IMR-90 (cell line): ENCODE data around the gene B3GALT6. TPM values are rescaled to one million over a fixed set of nuclear protein-coding genes. Genes with fewer than 3 reads are reported as not detected.

Experiments used
- ATAC-seq: fragments of 200-7000 bp; cut with Tn5 transposase; 2 replicates; pipeline ENCODE4 v1.9.1; 2020; ENCODE audit warnings: low read depth, mild to moderate bottlenecking, moderate library complexity
- BruUV-seq: library from RNA; stranded (reverse); fragments of 400-500 nt; replicated peaks from 2 replicates; lab custom pipeline; 2021; lab: Mats Ljungman, UMichigan
- CTCF ChIA-PET: fragments of 300-600 bp; formaldehyde crosslinking; extraction: SDS; loops from one replicate; lab custom pipeline; 2021; ENCODE audit warnings: antibody characterized with exemption; lab: Yijun Ruan, JAX
- POLR2A ChIA-PET: fragments of 300-600 bp; sonication (Branson Sonifier 250); formaldehyde crosslinking; loops from one replicate; lab custom pipeline; 2022; ENCODE audit warnings: antibody characterized with exemption; ENCODE audit not compliant: unreplicated experiment; lab: Charles Lee
- DNase-seq: peaks from one replicate; pipeline ENCODE4 v3.0.0; 2013
- H2AFZ ChIP-seq: replicated peaks from 2 replicates; pipeline ENCODE3; 2013; ENCODE audit warnings: low read length, mild to moderate bottlenecking; ENCODE audit not compliant: poor library complexity
- H2AK5ac ChIP-seq: 2 replicates; pipeline ENCODE4 v1.6.1; 2013; ENCODE audit warnings: low read depth, low read length, inconsistent platforms
- H2AK9ac ChIP-seq: replicated peaks from 2 replicates; pipeline ENCODE3; 2013; ENCODE audit warnings: mild to moderate bottlenecking, low read depth, low read length, moderate library complexity; ENCODE audit not compliant: poor library complexity
- H2BK120ac ChIP-seq: 2 replicates; pipeline ENCODE4 v1.6.1; 2013; ENCODE audit warnings: low read depth, low read length, inconsistent platforms
- H2BK15ac ChIP-seq: 3 replicates; pipeline ENCODE4 v1.6.1; 2013; ENCODE audit warnings: low read depth, low read length, inconsistent platforms
- H2BK20ac ChIP-seq: 2 replicates; pipeline ENCODE4 v1.6.1; 2013; ENCODE audit warnings: low read depth, mild to moderate bottlenecking, inconsistent platforms, low read length, moderate library complexity
- H2BK5ac ChIP-seq: 2 replicates; pipeline ENCODE4 v1.6.1; 2013; ENCODE audit warnings: mild to moderate bottlenecking, low read depth, low read length, inconsistent platforms; ENCODE audit not compliant: poor library complexity, severe bottlenecking
- H3K14ac ChIP-seq: replicated peaks from 2 replicates; pipeline ENCODE4 v1.6.1; 2013; ENCODE audit warnings: low read depth, low read length, inconsistent platforms
- H3K18ac ChIP-seq: 2 replicates; pipeline ENCODE4 v1.6.1; 2013; ENCODE audit warnings: low read depth, low read length, control low read depth
- H3K23ac ChIP-seq: 2 replicates; pipeline ENCODE4 v1.6.1; 2013; ENCODE audit warnings: low read depth, low read length, inconsistent platforms
- H3K27ac ChIP-seq: 2 replicates; pipeline ENCODE4 v1.5.1; 2013; ENCODE audit warnings: mild to moderate bottlenecking, control low read depth, low read length; ENCODE audit not compliant: insufficient read depth
- H3K27me3 ChIP-seq: 2 replicates; pipeline ENCODE4 v1.6.1; 2013; ENCODE audit warnings: low read length; ENCODE audit not compliant: control insufficient read depth, insufficient read depth
- H3K36me3 ChIP-seq: 2 replicates; pipeline ENCODE4 v1.6.1; 2013; ENCODE audit warnings: low read length, mixed read lengths; ENCODE audit not compliant: control insufficient read depth, insufficient read depth
- H3K4ac ChIP-seq: 2 replicates; pipeline ENCODE4 v1.6.1; 2013; ENCODE audit warnings: low read depth, low read length, inconsistent platforms
- H3K4me1 ChIP-seq: 2 replicates; pipeline ENCODE4 v1.6.1; 2013; ENCODE audit warnings: low read length, mixed read lengths; ENCODE audit not compliant: control insufficient read depth, insufficient read depth
- H3K4me2 ChIP-seq: 2 replicates; pipeline ENCODE4 v1.6.1; 2013; ENCODE audit warnings: low read depth, mild to moderate bottlenecking, control low read depth, low read length, moderate library complexity
- H3K4me3 ChIP-seq: 2 replicates; pipeline ENCODE4 v1.5.1; 2013; ENCODE audit warnings: low read depth, mild to moderate bottlenecking, control low read depth, low read length, moderate library complexity; ENCODE audit not compliant: insufficient read depth
- H3K56ac ChIP-seq: 2 replicates; pipeline ENCODE4 v1.6.1; 2013; ENCODE audit warnings: low read length, inconsistent platforms; ENCODE audit not compliant: insufficient read depth; ENCODE audit errors: extremely low read depth
- H3K79me1 ChIP-seq, 2 experiments: 2 replicates each; pipeline ENCODE4 v1.6.1; 2013; ENCODE audit warnings: low read length in 2 of 2, inconsistent platforms in 1 of 2, low read depth in 1 of 2
- H3K9ac ChIP-seq: 2 replicates; pipeline ENCODE4 v1.6.1; 2013; ENCODE audit warnings: low read depth, low read length, control low read depth
- H3K9me1 ChIP-seq: 2 replicates; pipeline ENCODE4 v1.6.1; 2013; ENCODE audit warnings: low read length, inconsistent platforms; ENCODE audit not compliant: insufficient read depth
- H3K9me3 ChIP-seq: 2 replicates; pipeline ENCODE4 v1.6.1; 2013; ENCODE audit warnings: low read length; ENCODE audit not compliant: control insufficient read depth, insufficient read depth
- H4K20me1 ChIP-seq: 2 replicates; pipeline ENCODE4 v1.6.1; 2013; ENCODE audit warnings: low read length, inconsistent platforms; ENCODE audit not compliant: insufficient read depth
- H4K5ac ChIP-seq: 2 replicates; pipeline ENCODE4 v1.6.1; 2013; ENCODE audit warnings: mild to moderate bottlenecking, low read depth, low read length, control low read depth
- H4K8ac ChIP-seq, 2 experiments: 2 replicates each; pipeline ENCODE4 v1.6.1; 2013; ENCODE audit warnings: low read depth in 2 of 2, low read length in 2 of 2, control low read depth in 1 of 2, inconsistent platforms in 1 of 2
- H4K91ac ChIP-seq: 2 replicates; pipeline ENCODE4 v1.6.1; 2013; ENCODE audit warnings: low read depth, low read length, inconsistent platforms; ENCODE audit not compliant: insufficient read depth
- CEBPB ChIP-seq: IDR thresholded peaks from 2 replicates; pipeline ENCODE4 v1.6.1; 2012; ENCODE audit warnings: low read depth, low read length, improper control_type of control experiment
- CHD1 ChIP-seq: IDR thresholded peaks from 2 replicates; pipeline ENCODE4 v1.6.1; 2012; ENCODE audit warnings: low read depth, low read length, improper control_type of control experiment
- CTCF ChIP-seq: conservative IDR thresholded peaks from 2 replicates; pipeline ENCODE4 v1.5.1; 2012; ENCODE audit warnings: mild to moderate bottlenecking, low read depth, low read length, improper control_type of control experiment
- ELK1 ChIP-seq: fragments of 150-350 bp; IDR thresholded peaks from 2 replicates; pipeline ENCODE4 v1.6.1; 2016; ENCODE audit warnings: low read depth, mild to moderate bottlenecking, low read length, moderate library complexity, borderline replicate concordance
- FOS ChIP-seq: fragments of 150-350 bp; IDR thresholded peaks from 2 replicates; pipeline ENCODE4 v1.6.1; 2016; ENCODE audit warnings: low read depth, low read length
- MAFK ChIP-seq: IDR thresholded peaks from 2 replicates; pipeline ENCODE4 v1.6.1; 2012; ENCODE audit warnings: low read depth, low read length, improper control_type of control experiment
- MAZ ChIP-seq: IDR thresholded peaks from 2 replicates; pipeline ENCODE4 v1.6.1; 2012; ENCODE audit warnings: low read depth, mild to moderate bottlenecking, low read length, improper control_type of control experiment, moderate library complexity, borderline replicate concordance
- MXI1 ChIP-seq: IDR thresholded peaks from 2 replicates; pipeline ENCODE4 v1.6.1; 2012; ENCODE audit warnings: low read depth, mild to moderate bottlenecking, low read length, moderate library complexity, borderline replicate concordance
- NFE2L2 ChIP-seq: fragments of 150-350 bp; IDR thresholded peaks from 2 replicates; pipeline ENCODE4 v1.6.1; 2016; ENCODE audit warnings: low read depth, mild to moderate bottlenecking, low read length
- POLR2A ChIP-seq: IDR thresholded peaks from 2 replicates; pipeline ENCODE4 v1.6.1; 2012; ENCODE audit warnings: mild to moderate bottlenecking, low read depth, low read length
- RAD21 ChIP-seq: IDR thresholded peaks from 2 replicates; pipeline ENCODE4 v1.6.1; 2012; ENCODE audit warnings: low read length, improper control_type of control experiment
- RCOR1 ChIP-seq: IDR thresholded peaks from 2 replicates; pipeline ENCODE4 v1.6.1; 2012; ENCODE audit warnings: mild to moderate bottlenecking, low read length, improper control_type of control experiment; ENCODE audit not compliant: insufficient replicate concordance
- RFX5 ChIP-seq: IDR thresholded peaks from 2 replicates; pipeline ENCODE4 v1.8.0; 2012; ENCODE audit warnings: low read depth, mild to moderate bottlenecking, low read length, moderate library complexity
- SMC3 ChIP-seq: fragments of 150-350 bp; IDR thresholded peaks from 2 replicates; pipeline ENCODE4 v1.6.1; 2016; ENCODE audit warnings: low read depth, mild to moderate bottlenecking, antibody characterized with exemption, low read length, moderate library complexity
- USF2 ChIP-seq: fragments of 150-350 bp; IDR thresholded peaks from 2 replicates; pipeline ENCODE4 v1.6.1; 2017; ENCODE audit warnings: mild to moderate bottlenecking, antibody characterized with exemption, low read length, low read depth
- WGBS, 2 experiments: methylation state at CpG; one replicate each; pipeline versions ENCODE4 v1.1.5 to v1.1.7; 2013; ENCODE audit warnings: missing lambda C conversion rate in 2 of 2; ENCODE audit not compliant: insufficient read length in 1 of 2; ENCODE audit errors: extremely low coverage in 2 of 2; 5-methylcytosine and 5-hydroxymethylcytosine counted together
- dilution Hi-C: fragments of 300-500 bp; cut with HindIII; formaldehyde crosslinking; loops from one replicate; pipeline ENCODE4 v1.14.3; 2018; ENCODE audit warnings: low sequenced_read_pairs; ENCODE audit not compliant: unreplicated experiment
- in situ Hi-C: fragments of 300-500 bp; cut with MboI; formaldehyde crosslinking; loops from 3 replicates; pipeline ENCODE4 v1.14.3; 2019; ENCODE audit warnings: low sequenced_read_pairs, inconsistent platforms, mixed read lengths
- intact Hi-C: fragments of 100-400 bp; cut with micrococcal nuclease; formaldehyde crosslinking; loops from 2 replicates; pipeline ENCODE4 v1.10.0; 2022
- polyA plus RNA-seq, 3 experiments: library from polyadenylated mRNA; depleted of rRNA; stranded (reverse); fragments of >200 nt; gene quantifications; 2 replicates each; pipeline ENCODE4 v1.2.3, GENCODE V29; 2012; ENCODE audit warnings: low replicate concordance in 1 of 3
- total RNA-seq: library from RNA; depleted of rRNA; stranded (reverse); fragments of >200 nt; gene quantifications from 2 replicates; pipeline ENCODE4 v1.2.3, GENCODE V29; 2012

The B3GALT6 gene
- total and polyA plus RNA-seq, 2 of the 4 experiments (the other 2 are of a cell fraction) = 12.2 to 23.0 TPM

GRCh38 chr1:1225913-1226312, 6.1 kb upstream of the B3GALT6 start:
- TF ChIP-seq POLR2A = no peak
- no peak for TF ChIP-seq RFX5
- TF ChIP-seq CEBPB = no peak
- TF ChIP-seq MAZ = no peak
- no peak for TF ChIP-seq CTCF
- TF ChIP-seq USF2 = no peak
- no peak for TF ChIP-seq RCOR1
- no peak for TF ChIP-seq FOS
- TF ChIP-seq SMC3 = no peak
- no peak for TF ChIP-seq MAFK
- TF ChIP-seq ELK1 = no peak
- TF ChIP-seq NFE2L2 = no peak
- no peak for TF ChIP-seq RAD21
- no peak for TF ChIP-seq CHD1
- no peak for TF ChIP-seq MXI1
- Histone ChIP-seq H3K56ac (no peak overlapping the region), H2AFZ (no peak overlapping the region), H4K91ac (no peak overlapping the region), H2BK15ac (no peak overlapping the region), H3K4me1 (peaks cover 6% of the 10 kb centered on the region; the same call in 1 of the 2 replicates), H3K9ac (no peak overlapping the region), H2AK9ac (no peak overlapping the region), H3K4ac (no peak overlapping the region), H3K4me2 (no peak overlapping the region), H3K79me1 (peaks cover 11 to 67% of the 10 kb centered on the region in 2 experiments; a peak in 3 of 4 replicates), H3K9me3 (no peaks in the 10 kb centered on the region), H3K14ac (no peak overlapping the region), H3K27ac (no peak overlapping the region), H2BK5ac (no peak overlapping the region), H3K4me3 (no peak overlapping the region), H3K27me3 (no peaks in the 10 kb centered on the region), H4K8ac (no peak overlapping the region), H2BK120ac (no peak overlapping the region), H4K20me1 (peaks cover 60% of the 10 kb centered on the region), H3K9me1 (peaks cover 15% of the 10 kb centered on the region), H4K5ac (no peak overlapping the region), H3K18ac (no peak overlapping the region), H3K36me3 (peaks cover 65% of the 10 kb centered on the region), H3K23ac (no peak overlapping the region), H2AK5ac (no peak overlapping the region), H2BK20ac (no peak overlapping the region)
- intact Hi-C loops (no loop called here), in situ Hi-C loops (no loop called here), dilution Hi-C loops (no loop called here)
- POLR2A ChIA-PET = no interaction called here
- 95% methylated on average over 12 of the region's 18 CpGs; no CpG with 5 or more reads in 1 of the 2 experiments for WGBS, 2 experiments
- ATAC-seq (no peak), DNase-seq (no peak)
- no TSS peak for BruUV-seq
- CTCF ChIA-PET = no interaction called here
